HepG2 (cell line): ENCODE measurements around the gene PNKP. TPM values are rescaled to one million over a fixed set of nuclear protein-coding genes. Genes with fewer than 3 reads are reported as not detected.

Experiments
- ATAC-seq: fragments of 200-7000 bp; cut with Tn5 transposase; 3 replicates; pipeline ENCODE4 v1.9.1; 2020; ENCODE audit warnings: mild to moderate bottlenecking, moderate library complexity
- BruUV-seq: library from RNA; stranded (reverse); fragments of 400-500 nt; replicated peaks from 2 replicates; lab custom pipeline; 2021; lab: Mats Ljungman, UMichigan
- CTCF ChIA-PET: fragments of 300-600 bp; formaldehyde crosslinking; extraction: SDS; loops from one replicate; lab custom pipeline; 2021; ENCODE audit warnings: low total read pairs, inconsistent platforms, low intra/inter-chr PET ratio; lab: Yijun Ruan, JAX
- POLR2A ChIA-PET: fragments of 350-600 bp; sonication (Branson Sonifier 250); formaldehyde crosslinking; loops from one replicate; lab custom pipeline; 2020; ENCODE audit warnings: antibody characterized with exemption, inconsistent platforms; lab: Yijun Ruan, JAX
- DNase-seq: peaks from one replicate; pipeline ENCODE4 v3.0.0-alpha.2; 2015; ENCODE audit warnings: low spot score
- FAIRE-seq: peaks from 3 replicates; lab custom pipeline; 2011; peaks lifted over from hg19 to GRCh38; lab: Jason Lieb, UNC
- H2AFZ ChIP-seq: one replicate; pipeline ENCODE4 v1.6.1; 2011; ENCODE audit warnings: low read length, inconsistent platforms
- H3K27ac ChIP-seq: fragments of 300-600 bp; 3 replicates; pipeline ENCODE4 v1.8.0; 2011; ENCODE audit warnings: mixed run types, mild to moderate bottlenecking, mixed read lengths, low read length, inconsistent platforms; ENCODE audit not compliant: insufficient read depth; ENCODE audit errors: extremely low read length
- H3K27me3 ChIP-seq, 2 experiments: fragments of 200-600 bp in 1 of 2; 2 replicates in 1 of 2; 3 replicates in 1 of 2; pipeline versions ENCODE4 v1.6.0 to v1.8.0; 2011; ENCODE audit warnings: low read length in 2 of 2, mild to moderate bottlenecking in 2 of 2, moderate library complexity in 2 of 2, inconsistent platforms in 1 of 2; ENCODE audit not compliant: insufficient read depth in 2 of 2, control insufficient read depth in 1 of 2
- H3K36me3 ChIP-seq, 2 experiments: fragments of 200-600 bp in 1 of 2; replicated peaks in 1 of 2; 2 replicates in 1 of 2; 3 replicates in 1 of 2; pipeline versions ENCODE4 v1.5.1 to v1.8.0; 2011; ENCODE audit warnings: low read length in 2 of 2, inconsistent platforms in 1 of 2; ENCODE audit not compliant: insufficient read depth in 2 of 2, control insufficient read depth in 1 of 2
- H3K4me1 ChIP-seq: 2 replicates; pipeline ENCODE4 v1.5.1; 2012; ENCODE audit warnings: low read length, inconsistent platforms; ENCODE audit not compliant: insufficient read depth
- H3K4me2 ChIP-seq: 2 replicates; pipeline ENCODE4 v1.6.0; 2011; ENCODE audit warnings: low read depth, low read length, inconsistent platforms
- H3K4me3 ChIP-seq, 3 experiments: fragments of 200-600 bp in 1 of 3; sonication (generic), shearing (Covaris generic) in 1 of 3; replicated peaks in 1 of 3; 2 replicates each; pipeline ENCODE4 v1.5.1; 2011 to 2016; ENCODE audit warnings: low read length in 3 of 3, inconsistent platforms in 2 of 3, low read depth in 2 of 3, mild to moderate bottlenecking in 2 of 3, control low read depth in 1 of 3, mixed read lengths in 1 of 3; ENCODE audit not compliant: insufficient read depth in 1 of 3
- H3K79me2 ChIP-seq: one replicate; pipeline ENCODE4 v1.6.1; 2011; ENCODE audit warnings: low read length, inconsistent platforms; ENCODE audit not compliant: insufficient read depth
- H3K9ac ChIP-seq: 2 replicates; pipeline ENCODE4 v1.6.0; 2011; ENCODE audit warnings: mild to moderate bottlenecking, low read depth, low read length, inconsistent platforms; ENCODE audit not compliant: insufficient read depth
- H3K9me3 ChIP-seq: 2 replicates; pipeline ENCODE4 v1.5.1; 2012; ENCODE audit warnings: mild to moderate bottlenecking, low read length
- H4K20me1 ChIP-seq: 2 replicates; pipeline ENCODE4 v1.6.0; 2011; ENCODE audit warnings: inconsistent platforms, mild to moderate bottlenecking, low read length, moderate library complexity; ENCODE audit not compliant: insufficient read depth
- CEBPB ChIP-seq: IDR thresholded peaks from 2 replicates; pipeline ENCODE4 v1.6.1; 2011; ENCODE audit warnings: low read depth, low read length, improper control_type of control experiment, borderline replicate concordance
- CEBPG ChIP-seq: IDR thresholded peaks from 2 replicates; pipeline ENCODE4 v1.6.1; 2016
- ZBTB42 ChIP-seq: sonication (generic); formaldehyde crosslinking; IDR thresholded peaks from 2 replicates; pipeline ENCODE4 v1.5.0; 2020; ENCODE audit warnings: mild to moderate bottlenecking, missing genetic modification reagents
- WGBS: methylation state at CpG from one replicate; pipeline ENCODE4 v1.1.6; 2017; ENCODE audit warnings: low lambda C conversion rate; 5-methylcytosine and 5-hydroxymethylcytosine counted together
- in situ Hi-C: cut with HindIII; loops from 2 replicates; pipeline ENCODE4 v1.10.0; 2017; ENCODE audit warnings: low pct_unique_long_range_greater_than_20kb; ENCODE audit not compliant: extremely low pct_ligation_motif_present
- intact Hi-C: fragments of 100-400 bp; cut with micrococcal nuclease; formaldehyde crosslinking; loops from one replicate; pipeline ENCODE4 v1.10.0; 2022; ENCODE audit not compliant: unreplicated experiment
- polyA plus RNA-seq, 8 experiments: library from polyadenylated mRNA; depleted of rRNA in 3 of 8; stranded (reverse) in 7 of 8; unstranded in 1 of 8; fragments of >200 nt; fragmentation: Illumina TruSeq in 4 of 8; extraction: Trizol in 4 of 8; gene quantifications; 2 replicates each; pipeline versions ENCODE4 v1.2.1 to v1.2.3, GENCODE V29; 2011 to 2016; ENCODE audit warnings: low read depth in 4 of 8, missing spikeins in 1 of 8, mixed read lengths in 1 of 8; ENCODE audit not compliant: insufficient read depth in 1 of 8
- total RNA-seq, 5 experiments: library from RNA; depleted of rRNA; stranded (reverse); fragments of >200 nt; fragmentation: Illumina TruSeq; extraction: Trizol; gene quantifications; 2 replicates each; pipeline ENCODE4 v1.2.3, GENCODE V29; 2016; ENCODE audit warnings: low read depth in 1 of 5
- TF ChIP-seq, protein P1 (sequence below): sonication (generic); formaldehyde crosslinking; IDR thresholded peaks from 2 replicates; pipeline ENCODE4 v1.5.1; 2020; ENCODE audit warnings: mild to moderate bottlenecking, missing genetic modification reagents, moderate library complexity

PNKP gene
- total and polyA plus RNA-seq, 2 of the 13 experiments (the other 11 are each of a cell fraction or from before 2014, with no cell fraction given), result 12.7 to 27.1 TPM

DNA sequence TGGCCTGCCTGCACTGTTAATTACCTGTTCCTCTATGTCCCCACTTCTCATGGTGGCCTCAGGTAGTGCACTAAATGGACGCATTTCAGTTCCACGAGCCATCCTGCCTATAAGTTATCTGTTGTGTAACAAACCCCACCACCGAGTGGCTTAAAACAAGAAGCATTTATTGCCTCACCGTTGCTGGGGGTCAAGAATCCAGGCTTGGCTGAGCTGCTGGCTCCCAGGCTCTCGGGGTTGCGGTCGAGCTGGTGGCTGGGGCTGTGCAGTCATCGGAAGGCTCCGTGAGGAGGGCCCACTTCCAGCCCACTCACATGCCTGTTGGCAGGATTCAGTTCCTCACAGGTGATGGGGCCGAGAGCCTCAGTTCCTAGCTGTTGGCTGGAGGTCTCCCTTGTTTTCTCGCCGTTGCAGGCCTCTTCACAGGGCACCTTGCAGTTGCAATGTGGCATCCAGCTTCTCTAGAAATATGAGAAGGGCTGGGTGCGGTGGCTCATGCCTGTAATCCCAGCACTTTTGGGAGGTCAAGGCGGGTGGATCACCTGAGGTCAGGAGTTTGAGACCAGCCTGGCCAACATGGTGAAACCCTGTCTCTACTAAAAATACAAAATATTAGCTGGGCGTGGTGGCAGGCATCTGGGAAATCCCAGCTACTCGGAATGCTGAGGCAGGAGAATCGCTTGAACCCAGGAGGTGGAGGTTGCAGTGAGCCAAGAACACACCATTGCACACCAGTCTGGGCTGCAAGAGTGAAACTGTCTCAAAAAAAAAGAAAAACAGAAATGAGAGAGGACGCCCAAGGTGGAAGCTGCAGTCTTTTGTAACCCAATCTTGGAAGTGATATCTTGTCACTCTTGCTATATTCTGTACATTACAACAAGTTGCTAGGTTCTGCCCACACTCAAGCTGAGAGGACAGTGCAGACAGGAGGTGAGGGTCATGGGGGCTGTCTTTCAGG is 23.0 kb downstream of the PNKP start:
- in situ Hi-C loops, result no loop called here
- Histone ChIP-seq H3K27ac (peak overlapping the region; percentile 34), H2AFZ (no peak overlapping the region), H3K4me2 (peak overlapping the region; percentile 62), H3K4me1 (peaks cover 12% of the 10 kb centered on the region), H3K9ac (no peak overlapping the region), H3K27me3 (no peaks in the 10 kb centered on the region), H3K79me2 (no peaks in the 10 kb centered on the region), H3K4me3 (peak overlapping the region in 1 of 3 experiments; percentile 44; a peak in 1 of 6 replicates), H3K9me3 (no peaks in the 10 kb centered on the region), H3K36me3 (peaks cover 2 to 6% of the 10 kb centered on the region in 2 experiments; a peak in 2 of 5 replicates), H4K20me1 (no peaks in the 10 kb centered on the region)
- peak; percentile 47 for FAIRE-seq
- peak; percentile 29 for DNase-seq
- ChIA-PET POLR2A (no interaction called here), CTCF (no interaction called here)
- peak; percentile 74 for ATAC-seq
- 53% methylated on average over 9 of the region's 18 CpGs for WGBS
- intact Hi-C loops, result no loop called here
- no TSS peak for BruUV-seq
- TF ChIP-seq CEBPB (peak; percentile 89), ZBTB42 (CRISPR knock-in tag) (no peak), CEBPG (0 out of 2 replicates have a peak, but pooled peaks have one; percentile 43)
- TF ChIP-seq, protein P1, sequence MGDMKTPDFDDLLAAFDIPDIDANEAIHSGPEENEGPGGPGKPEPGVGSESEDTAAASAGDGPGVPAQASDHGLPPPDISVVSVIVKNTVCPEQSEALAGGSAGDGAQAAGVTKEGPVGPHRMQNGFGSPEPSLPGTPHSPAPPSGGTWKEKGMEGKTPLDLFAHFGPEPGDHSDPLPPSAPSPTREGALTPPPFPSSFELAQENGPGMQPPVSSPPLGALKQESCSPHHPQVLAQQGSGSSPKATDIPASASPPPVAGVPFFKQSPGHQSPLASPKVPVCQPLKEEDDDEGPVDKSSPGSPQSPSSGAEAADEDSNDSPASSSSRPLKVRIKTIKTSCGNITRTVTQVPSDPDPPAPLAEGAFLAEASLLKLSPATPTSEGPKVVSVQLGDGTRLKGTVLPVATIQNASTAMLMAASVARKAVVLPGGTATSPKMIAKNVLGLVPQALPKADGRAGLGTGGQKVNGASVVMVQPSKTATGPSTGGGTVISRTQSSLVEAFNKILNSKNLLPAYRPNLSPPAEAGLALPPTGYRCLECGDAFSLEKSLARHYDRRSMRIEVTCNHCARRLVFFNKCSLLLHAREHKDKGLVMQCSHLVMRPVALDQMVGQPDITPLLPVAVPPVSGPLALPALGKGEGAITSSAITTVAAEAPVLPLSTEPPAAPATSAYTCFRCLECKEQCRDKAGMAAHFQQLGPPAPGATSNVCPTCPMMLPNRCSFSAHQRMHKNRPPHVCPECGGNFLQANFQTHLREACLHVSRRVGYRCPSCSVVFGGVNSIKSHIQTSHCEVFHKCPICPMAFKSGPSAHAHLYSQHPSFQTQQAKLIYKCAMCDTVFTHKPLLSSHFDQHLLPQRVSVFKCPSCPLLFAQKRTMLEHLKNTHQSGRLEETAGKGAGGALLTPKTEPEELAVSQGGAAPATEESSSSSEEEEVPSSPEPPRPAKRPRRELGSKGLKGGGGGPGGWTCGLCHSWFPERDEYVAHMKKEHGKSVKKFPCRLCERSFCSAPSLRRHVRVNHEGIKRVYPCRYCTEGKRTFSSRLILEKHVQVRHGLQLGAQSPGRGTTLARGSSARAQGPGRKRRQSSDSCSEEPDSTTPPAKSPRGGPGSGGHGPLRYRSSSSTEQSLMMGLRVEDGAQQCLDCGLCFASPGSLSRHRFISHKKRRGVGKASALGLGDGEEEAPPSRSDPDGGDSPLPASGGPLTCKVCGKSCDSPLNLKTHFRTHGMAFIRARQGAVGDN (CRISPR knock-in tag), result peak; percentile 16; the same call in 1 of the 2 replicates
